Measurements from ENCODE around the gene STX12. TPM values are rescaled to one million over a fixed set of nuclear protein-coding genes. Genes with fewer than 3 reads are reported as not detected.

STX12 gene
- total RNA-seq, 2 donors from 2014 or later, result 22.6 to 26.7 TPM

- no peak for ATAC-seq
- H3K4me3 ChIP-seq, result no peak overlapping the region
- 76 to 85% methylated on average over 13 to 15 of the region's 16 CpGs for WGBS, 2 donors
- intact Hi-C loops (cut with DNase I), result no loop called here
- no peaks in the 10 kb centered on the region for H3K36me3 ChIP-seq (replicated peaks in 1 of 2; ENCODE audit: insufficient read depth in 1 of 2, low read depth in 2 of 2)
- peak in 1 of 4 donors; percentile 48 for DNase-seq
- H3K9me3 ChIP-seq, result no peaks in the 10 kb centered on the region
- TF ChIP-seq POLR2A (IDR thresholded peaks at IDR 0.05) (peak in 1 of 3 donors; percentile 23), CTCF (IDR thresholded peaks at IDR 0.05) (no peak)
- peak overlapping the region in 1 of 4 donors; percentile 73 for H3K27ac ChIP-seq
- peaks cover 8% of the 10 kb centered on the region for H3K4me1 ChIP-seq
- H3K27me3 ChIP-seq, result no peaks in the 10 kb centered on the region
These were observed 100.8 kb downstream of the STX12 start for GRCh38 chr1:27873671-27874384.

Small RNA genes lying within 50 kb of the gene (small RNA-seq; reads per million reads assigned to genes)
- gene AL020997.2, result not detected
- gene RNU6-1245P, result not detected
- gene SCARNA1, result 5.0 reads per million, percentile 87 among the genes with 10 or more reads in this experiment

Other genes with a start within 250 kb of the STX12 start
- 10 to 100 TPM; 13.5 to 14.2 TPM for gene AHDC1, start 169.1 kb upstream of the STX12 start, total RNA-seq
- 1 to 10 TPM; 3.0 to 5.4 TPM for gene FGR, start 138.0 kb upstream of the STX12 start, total RNA-seq
- gene IFI6, start 101.0 kb upstream of the STX12 start, total RNA-seq, result 10 to 100 TPM; 54.0 to 58.0 TPM
- gene FAM76A, start 47.3 kb upstream of the STX12 start, total RNA-seq, result 1 to 10 TPM; 5.4 to 7.6 TPM
- 10 to 100 TPM in 1 of 2 donors, 1 to 10 TPM in 1; 8.9 to 11.2 TPM for gene PPP1R8, start 57.6 kb downstream of the STX12 start, total RNA-seq
- 10 to 100 TPM in 1 of 2 donors, 1 to 10 TPM in 1; 4.6 to 21.0 TPM for gene THEMIS2, start 99.3 kb downstream of the STX12 start, total RNA-seq
- gene RPA2, start 141.4 kb downstream of the STX12 start, total RNA-seq, result 10 to 100 TPM in 1 of 2 donors, 1 to 10 TPM in 1; 4.6 to 23.3 TPM
- 10 to 100 TPM; 18.8 to 28.0 TPM for gene SMPDL3B, start 161.8 kb downstream of the STX12 start, total RNA-seq
- 10 to 100 TPM in 1 of 2 donors, 1 to 10 TPM in 1; 7.9 to 14.5 TPM for gene XKR8, start 186.8 kb downstream of the STX12 start, total RNA-seq

All from body of pancreas (tissue), 4 donors.